Kidney epithelial cell (primary cell): Measurements from ENCODE around the gene PTOV1. TPM values are rescaled to one million over a fixed set of nuclear protein-coding genes. Genes with fewer than 3 reads are reported as not detected.

Source experiments
- DNase-seq: peaks from one replicate; pipeline ENCODE4 v3.0.0-alpha.2; 2010; ENCODE audit warnings: low read depth
- H3K27me3 ChIP-seq: 2 replicates; pipeline ENCODE4 v1.6.0; 2011; ENCODE audit warnings: low read length; ENCODE audit not compliant: control insufficient read depth, insufficient read depth
- H3K36me3 ChIP-seq: 2 replicates; pipeline ENCODE4 v1.5.1; 2011; ENCODE audit warnings: low read length; ENCODE audit not compliant: control insufficient read depth, insufficient read depth
- H3K4me3 ChIP-seq: 2 replicates; pipeline ENCODE4 v1.5.1; 2011; ENCODE audit warnings: low read depth, mild to moderate bottlenecking, control low read depth, low read length
- total RNA-seq: library from RNA; depleted of rRNA; stranded (reverse); fragments of >200 nt; gene quantifications from 2 replicates; pipeline ENCODE4 v1.2.3, GENCODE V29; 2015
- TF ChIP-seq, protein P1 (sequence below): IDR thresholded peaks from 2 replicates; pipeline ENCODE4 v1.5.1; 2011; ENCODE audit warnings: mild to moderate bottlenecking, moderate library complexity, low read length, control low read depth, inconsistent platforms; ENCODE audit not compliant: insufficient read depth, poor library complexity, severe bottlenecking

The PTOV1 gene
- total RNA-seq, 1 donor from 2014 or later: 47.9 TPM

DNA sequence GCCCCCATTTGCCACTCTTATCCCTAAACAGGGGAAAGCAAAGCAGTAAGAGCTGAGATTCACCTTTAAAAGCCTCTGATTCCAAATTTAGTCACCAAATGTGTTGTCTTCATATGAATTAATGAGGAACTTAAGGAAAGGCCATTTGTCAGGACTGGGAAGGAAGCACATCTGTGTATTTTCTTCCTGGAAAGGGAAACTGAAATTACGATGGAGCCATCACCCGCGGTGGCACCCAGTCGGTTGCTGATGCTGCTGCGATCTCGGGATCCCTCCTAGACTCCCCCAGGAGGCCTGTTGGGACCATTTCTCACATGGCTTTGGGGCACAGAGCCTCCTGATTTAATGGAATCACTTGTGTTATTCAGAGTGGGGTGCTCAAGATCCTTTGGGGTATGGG lies 53.2 kb downstream of the PTOV1 start:
- H3K4me3 ChIP-seq: no peak overlapping the region
- no peaks in the 10 kb centered on the region for H3K36me3 ChIP-seq
- no peaks in the 10 kb centered on the region for H3K27me3 ChIP-seq
- TF ChIP-seq, protein P1, sequence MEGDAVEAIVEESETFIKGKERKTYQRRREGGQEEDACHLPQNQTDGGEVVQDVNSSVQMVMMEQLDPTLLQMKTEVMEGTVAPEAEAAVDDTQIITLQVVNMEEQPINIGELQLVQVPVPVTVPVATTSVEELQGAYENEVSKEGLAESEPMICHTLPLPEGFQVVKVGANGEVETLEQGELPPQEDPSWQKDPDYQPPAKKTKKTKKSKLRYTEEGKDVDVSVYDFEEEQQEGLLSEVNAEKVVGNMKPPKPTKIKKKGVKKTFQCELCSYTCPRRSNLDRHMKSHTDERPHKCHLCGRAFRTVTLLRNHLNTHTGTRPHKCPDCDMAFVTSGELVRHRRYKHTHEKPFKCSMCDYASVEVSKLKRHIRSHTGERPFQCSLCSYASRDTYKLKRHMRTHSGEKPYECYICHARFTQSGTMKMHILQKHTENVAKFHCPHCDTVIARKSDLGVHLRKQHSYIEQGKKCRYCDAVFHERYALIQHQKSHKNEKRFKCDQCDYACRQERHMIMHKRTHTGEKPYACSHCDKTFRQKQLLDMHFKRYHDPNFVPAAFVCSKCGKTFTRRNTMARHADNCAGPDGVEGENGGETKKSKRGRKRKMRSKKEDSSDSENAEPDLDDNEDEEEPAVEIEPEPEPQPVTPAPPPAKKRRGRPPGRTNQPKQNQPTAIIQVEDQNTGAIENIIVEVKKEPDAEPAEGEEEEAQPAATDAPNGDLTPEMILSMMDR: no peak
- no peak for DNase-seq

DNA sequence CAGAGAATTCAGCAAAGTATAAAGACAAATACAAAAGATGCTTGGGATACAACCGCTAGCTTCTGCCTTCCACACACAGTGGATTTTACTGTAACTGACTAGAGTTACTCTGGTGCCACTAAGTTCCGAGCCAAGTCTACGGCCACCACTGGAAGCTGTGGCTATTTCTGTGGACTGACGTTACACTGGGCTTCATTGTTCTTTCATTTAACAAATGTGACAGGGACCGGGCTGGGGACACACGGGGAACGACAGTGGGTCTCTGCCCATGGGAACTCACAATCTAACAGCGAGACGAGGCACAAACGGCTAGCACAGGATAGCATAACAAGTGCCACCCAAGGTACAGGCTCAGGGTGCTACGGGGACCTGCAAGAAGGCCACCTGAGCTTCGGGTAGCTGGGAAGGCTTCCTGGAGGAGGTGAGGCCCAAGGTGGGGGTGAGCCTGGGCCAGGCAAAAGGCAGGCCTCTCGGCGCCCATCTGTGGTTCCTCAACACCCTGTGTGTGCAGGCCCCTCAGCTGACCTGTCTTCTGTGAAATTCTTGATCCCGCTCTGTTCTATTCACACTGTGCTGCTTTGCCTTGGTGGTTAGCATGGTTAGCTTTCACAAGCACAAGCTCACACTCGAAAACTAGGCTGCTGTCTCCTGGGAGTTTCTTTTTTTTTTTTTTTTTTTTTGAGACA lies 56.1 kb downstream of the PTOV1 start:
- DNase-seq: no peak
- Histone ChIP-seq H3K27me3 (no peaks in the 10 kb centered on the region), H3K36me3 (no peaks in the 10 kb centered on the region)

DNA sequence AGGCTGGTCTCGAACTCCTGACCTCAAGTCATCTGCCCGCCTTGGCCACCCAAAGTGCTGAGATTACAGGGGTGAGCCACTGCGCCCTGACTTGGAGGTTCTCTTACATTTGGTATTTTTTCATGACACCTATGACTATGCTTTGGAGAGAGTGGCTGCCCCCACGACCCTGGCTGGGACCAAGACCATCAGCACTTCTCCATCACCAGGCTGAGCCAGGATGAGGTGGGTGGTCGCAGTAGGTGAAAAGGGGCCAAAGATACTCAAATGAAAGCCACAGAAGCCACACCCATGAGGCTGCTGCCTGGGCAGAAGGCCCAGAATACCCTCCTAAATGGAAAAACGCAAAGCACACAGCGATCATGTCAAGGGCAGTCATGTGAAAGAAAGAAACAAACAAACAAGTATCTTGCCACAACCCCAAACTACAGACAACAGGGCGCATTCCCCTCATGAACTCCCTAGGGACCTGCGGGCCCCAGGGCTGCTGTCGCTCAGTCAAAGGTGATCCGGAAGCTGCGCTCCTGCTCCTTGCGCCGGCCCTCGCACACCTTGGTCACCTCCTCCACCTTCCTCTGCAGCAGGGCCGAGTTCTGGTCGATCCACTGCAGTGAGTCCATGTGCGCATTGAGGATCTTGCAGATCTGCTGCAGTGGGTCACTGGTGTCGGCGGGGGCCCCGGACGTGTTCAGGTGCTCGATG lies 56.9 kb downstream of the PTOV1 start:
- Histone ChIP-seq H3K4me3 (no peak overlapping the region), H3K27me3 (no peaks in the 10 kb centered on the region), H3K36me3 (no peaks in the 10 kb centered on the region)
- TF ChIP-seq, protein P1: no peak
- DNase-seq: no peak

More for the DNA sequence above, 56.1 kb downstream of the PTOV1 start:
- TF ChIP-seq, protein P1: no peak
- H3K4me3 ChIP-seq: no peak overlapping the region

DNA sequence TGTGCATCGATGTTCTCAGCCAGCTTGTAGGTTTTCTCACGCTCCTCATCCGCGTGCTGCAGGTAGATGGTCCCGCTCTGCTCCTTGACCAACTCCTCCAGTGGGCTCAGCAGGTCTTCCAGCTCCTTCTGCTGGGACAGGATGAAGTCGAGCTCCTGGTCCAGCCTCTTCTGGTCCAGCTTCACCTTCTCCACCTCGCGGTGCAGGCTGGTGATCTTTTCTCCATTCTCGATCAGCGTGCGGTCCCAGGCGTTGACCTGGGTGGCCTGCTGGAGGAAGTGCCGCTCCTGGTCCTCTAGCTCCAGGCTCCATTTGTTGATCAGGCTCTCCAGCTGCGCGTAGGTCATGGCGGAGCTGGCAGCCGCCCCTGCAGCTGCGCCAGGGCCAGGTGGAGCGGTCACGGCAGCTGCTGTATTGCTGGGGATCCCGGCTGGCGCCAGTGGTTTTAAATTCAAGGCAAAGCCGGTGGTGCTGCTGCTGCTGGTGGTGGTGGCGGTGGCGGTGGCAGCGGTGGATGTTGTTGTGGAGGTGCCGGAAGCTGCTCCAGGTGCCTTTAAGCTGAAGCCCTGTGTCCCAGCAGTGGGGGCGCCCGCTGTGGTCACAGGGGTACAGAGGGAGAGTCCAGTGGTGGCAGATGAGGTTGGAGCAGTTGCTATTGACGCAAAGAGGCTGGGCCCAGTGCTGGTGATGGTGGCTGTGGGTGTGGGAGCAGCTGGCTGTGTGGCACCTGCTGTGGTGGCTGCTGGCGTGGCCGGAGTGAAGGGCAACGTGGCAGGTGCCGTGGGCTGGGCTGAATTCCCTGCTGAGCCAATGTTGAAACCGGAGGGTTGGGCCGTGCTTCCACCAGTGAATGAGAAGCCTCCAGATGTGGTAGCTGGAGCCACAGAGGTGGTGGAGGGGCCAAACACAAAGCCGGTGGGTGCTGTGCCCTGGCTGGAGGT lies 57.8 kb downstream of the PTOV1 start:
- no peak for DNase-seq
- TF ChIP-seq, protein P1: no peak
- no peaks in the 10 kb centered on the region for H3K27me3 ChIP-seq
- no peak overlapping the region for H3K4me3 ChIP-seq
- H3K36me3 ChIP-seq: no peaks in the 10 kb centered on the region

- Histone ChIP-seq H3K4me3 (no peak overlapping the region), H3K36me3 (no peaks in the 10 kb centered on the region), H3K27me3 (no peaks in the 10 kb centered on the region)
- no peak for DNase-seq
- TF ChIP-seq, protein P1: no peak
Measured at GRCh38 chr19:49910179-49910578, 59.2 kb downstream of the PTOV1 start.

Other genes starting within 250 kb of the PTOV1 start
- gene RRAS, start 211.0 kb upstream of the PTOV1 start, total RNA-seq: 32.8 and 44.1 TPM in 2 replicates
- 38.9 and 51.1 TPM in 2 replicates for gene SCAF1, start 208.9 kb upstream of the PTOV1 start, total RNA-seq
- gene IRF3, start 185.3 kb upstream of the PTOV1 start, total RNA-seq: 47.3 and 66.6 TPM in 2 replicates
- 13.9 and 19.8 TPM in 2 replicates for gene BCL2L12, start 185.2 kb upstream of the PTOV1 start, total RNA-seq
- 284 and 314 TPM in 2 replicates for gene PRMT1, start 173.9 kb upstream of the PTOV1 start, total RNA-seq
- gene ADM5, start 161.6 kb upstream of the PTOV1 start, total RNA-seq: 1.0 TPM in 2 replicates
- 2.7 and 3.4 TPM in 2 replicates for gene CPT1C, start 160.0 kb upstream of the PTOV1 start, total RNA-seq
- gene TSKS, start 87.9 kb upstream of the PTOV1 start, total RNA-seq: not detected in 2 replicates
- 98.9 and 111 TPM in 2 replicates for gene AP2A1, start 84.2 kb upstream of the PTOV1 start, total RNA-seq
- 13.2 and 14.8 TPM in 2 replicates for gene FUZ, start 37.9 kb upstream of the PTOV1 start, total RNA-seq
- 31.6 and 34.5 TPM in 2 replicates for gene MED25, start 32.9 kb upstream of the PTOV1 start, total RNA-seq
- 69.3 and 78.2 TPM in 2 replicates for gene PNKP, start 16.4 kb downstream of the PTOV1 start, total RNA-seq
- 23.2 and 34.6 TPM in 2 replicates for gene AKT1S1, start 26.2 kb downstream of the PTOV1 start, total RNA-seq
- gene TBC1D17, start 26.5 kb downstream of the PTOV1 start, total RNA-seq: 17.4 and 28.1 TPM in 2 replicates
- gene IL4I1, start 45.7 kb downstream of the PTOV1 start, total RNA-seq: 6.2 and 8.2 TPM in 2 replicates
- 22.4 and 22.7 TPM in 2 replicates for gene ATF5, start 78.0 kb downstream of the PTOV1 start, total RNA-seq
- 61.1 and 66.0 TPM in 2 replicates for gene NUP62, start 78.3 kb downstream of the PTOV1 start, total RNA-seq
- gene SIGLEC11, start 110.0 kb downstream of the PTOV1 start, total RNA-seq: not detected in 2 replicates
- 20.5 and 43.4 TPM in 2 replicates for gene VRK3, start 174.2 kb downstream of the PTOV1 start, total RNA-seq
- 10.2 and 13.2 TPM in 2 replicates for gene ZNF473, start 174.8 kb downstream of the PTOV1 start, total RNA-seq